Non-pigmented ciliary epithelial cell (primary cell): ENCODE data around the gene P2RY1.
"Not testable (repeated sequence)": the region's sequence is repeated elsewhere in the genome, so short reads cannot be mapped to it uniquely, and the experiment has no call there.

Experiments
- DNase-seq: peaks from one replicate; pipeline ENCODE4 v3.0.0-alpha.2; 2010; ENCODE audit warnings: low read depth

P2RY1 gene

GRCh38 chr3:152839511-152839910, 4.6 kb downstream of the P2RY1 start:
- no peak for DNase-seq

- DNase-seq = no peak
Observed at GRCh38 chr3:152841131-152841530, 6.2 kb downstream of the P2RY1 start.

GRCh38 chr3:152842413-152842812, 7.5 kb downstream of the P2RY1 start:
- no peak for DNase-seq

- DNase-seq = no peak
Observed at GRCh38 chr3:152843955-152844354, 9.0 kb downstream of the P2RY1 start.

- DNase-seq = not testable (repeated sequence)
Observed at GRCh38 chr3:152846572-152847202, 11.8 kb downstream of the P2RY1 start.

- DNase-seq = not testable (repeated sequence)
Observed at GRCh38 chr3:152847599-152847998, 12.7 kb downstream of the P2RY1 start.

GRCh38 chr3:152849996-152850578, 15.2 kb downstream of the P2RY1 start:
- DNase-seq = no peak

- DNase-seq = peak; percentile 23
Observed at GRCh38 chr3:152853196-152853595, 18.3 kb downstream of the P2RY1 start.

- no peak for DNase-seq
Observed at GRCh38 chr3:152857082-152857481, 22.2 kb downstream of the P2RY1 start.

GRCh38 chr3:152858170-152858800, 23.4 kb downstream of the P2RY1 start:
- DNase-seq = no peak

- no peak for DNase-seq
Observed at GRCh38 chr3:152860736-152861135, 25.8 kb downstream of the P2RY1 start.

GRCh38 chr3:152865668-152866245, 30.8 kb downstream of the P2RY1 start:
- no peak for DNase-seq

- no peak for DNase-seq
Observed at GRCh38 chr3:152870027-152870426, 35.1 kb downstream of the P2RY1 start.

- DNase-seq = not testable (repeated sequence)
Observed at GRCh38 chr3:152873314-152873713, 38.4 kb downstream of the P2RY1 start.

GRCh38 chr3:152874896-152875749, 40.2 kb downstream of the P2RY1 start:
- DNase-seq = no peak

- DNase-seq = no peak
Observed at GRCh38 chr3:152879130-152879789, 44.3 kb downstream of the P2RY1 start.

- no peak for DNase-seq
Observed at GRCh38 chr3:152879790-152880174, 44.9 kb downstream of the P2RY1 start.

- DNase-seq = no peak
Observed at GRCh38 chr3:152885076-152885475, 50.1 kb downstream of the P2RY1 start.
